NT2/D1 (cell line): ENCODE data around the gene EFCAB14.

Source experiments
- DNase-seq: peaks from one replicate; pipeline ENCODE4 v3.0.0-alpha.2; 2011; ENCODE audit warnings: low read depth, low spot score
- H3K27me3 ChIP-seq: 2 replicates; pipeline ENCODE4 v1.6.0; 2011; ENCODE audit warnings: mild to moderate bottlenecking; ENCODE audit not compliant: insufficient read length, insufficient read depth
- H3K36me3 ChIP-seq: 2 replicates; pipeline ENCODE4 v1.6.1; 2011; ENCODE audit warnings: mild to moderate bottlenecking, low read length, mixed read lengths; ENCODE audit not compliant: insufficient read depth, insufficient read length
- H3K4me1 ChIP-seq: 2 replicates; pipeline ENCODE4 v1.5.1; 2011; ENCODE audit not compliant: insufficient read depth, insufficient read length
- H3K4me3 ChIP-seq: 2 replicates; pipeline ENCODE4 v1.5.1; 2011; ENCODE audit warnings: low read depth; ENCODE audit not compliant: insufficient read length
- H3K9ac ChIP-seq: 2 replicates; pipeline ENCODE4 v1.6.0; 2011; ENCODE audit warnings: low read depth; ENCODE audit not compliant: insufficient read length
- H3K9me3 ChIP-seq: 2 replicates; pipeline ENCODE4 v1.5.1; 2011; ENCODE audit warnings: mild to moderate bottlenecking, low read length; ENCODE audit not compliant: insufficient read depth
- SUZ12 ChIP-seq: IDR thresholded peaks from 2 replicates; pipeline ENCODE4 v1.6.1; 2011; ENCODE audit not compliant: insufficient read length, insufficient read depth; ENCODE audit errors: extremely low read depth
- YY1 ChIP-seq: IDR thresholded peaks from 2 replicates; pipeline ENCODE4 v1.6.1; 2011; ENCODE audit not compliant: insufficient read length, insufficient read depth
- ZNF274 ChIP-seq: IDR thresholded peaks from 2 replicates; pipeline ENCODE4 v1.6.1; 2011; ENCODE audit warnings: mild to moderate bottlenecking, low read depth, low read length

Gene EFCAB14

GRCh38 chr1:46643368-46643775, 75.5 kb downstream of the EFCAB14 start:
- no peak for DNase-seq
- no peak overlapping the region for H3K4me3 ChIP-seq
- TF ChIP-seq SUZ12 = no peak
- no peak for TF ChIP-seq ZNF274
- no peak for TF ChIP-seq YY1
- H3K4me1 ChIP-seq = no peaks in the 10 kb centered on the region
- H3K9ac ChIP-seq = no peak overlapping the region
- H3K27me3 ChIP-seq = no peaks in the 10 kb centered on the region
- peaks cover 8% of the 10 kb centered on the region for H3K9me3 ChIP-seq
- H3K36me3 ChIP-seq = peaks cover 41% of the 10 kb centered on the region

GRCh38 chr1:46642115-46642680, 76.7 kb downstream of the EFCAB14 start:
- no peak for TF ChIP-seq SUZ12
- TF ChIP-seq YY1 = no peak
- TF ChIP-seq ZNF274 = no peak
- Histone ChIP-seq H3K36me3 (peaks cover 43% of the 10 kb centered on the region), H3K27me3 (no peaks in the 10 kb centered on the region), H3K9ac (no peak overlapping the region), H3K4me3 (no peak overlapping the region), H3K4me1 (no peaks in the 10 kb centered on the region), H3K9me3 (0 out of 2 replicates have a peak, but pooled peaks cover under 1% of the 10 kb centered on the region)
- no peak for DNase-seq

DNA sequence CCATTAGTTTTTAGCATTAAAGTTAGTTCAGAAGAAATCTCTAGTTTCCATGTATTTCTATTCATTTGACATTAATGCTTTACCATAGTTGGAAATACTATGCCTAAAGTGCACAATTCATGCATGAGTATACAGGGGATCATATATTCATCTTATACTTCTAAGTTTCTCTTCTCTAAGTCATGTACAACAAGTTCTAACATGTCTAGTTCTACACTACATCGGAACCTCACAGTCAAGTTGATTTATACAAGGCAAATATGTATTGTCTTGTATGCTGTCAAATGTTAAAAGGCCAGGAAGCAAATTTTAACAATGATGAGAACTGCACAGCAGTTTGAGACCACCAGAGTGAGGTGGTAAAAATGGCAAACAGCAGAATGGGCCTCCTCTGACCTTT, 79.4 kb downstream of the EFCAB14 start:
- no peak overlapping the region for H3K9ac ChIP-seq
- H3K36me3 ChIP-seq = peaks cover 57% of the 10 kb centered on the region
- no peaks in the 10 kb centered on the region for H3K9me3 ChIP-seq
- DNase-seq = no peak
- no peaks in the 10 kb centered on the region for H3K4me1 ChIP-seq
- no peaks in the 10 kb centered on the region for H3K27me3 ChIP-seq
- no peak for TF ChIP-seq SUZ12
- TF ChIP-seq ZNF274 = no peak
- TF ChIP-seq YY1 = no peak
- no peak overlapping the region for H3K4me3 ChIP-seq

DNA sequence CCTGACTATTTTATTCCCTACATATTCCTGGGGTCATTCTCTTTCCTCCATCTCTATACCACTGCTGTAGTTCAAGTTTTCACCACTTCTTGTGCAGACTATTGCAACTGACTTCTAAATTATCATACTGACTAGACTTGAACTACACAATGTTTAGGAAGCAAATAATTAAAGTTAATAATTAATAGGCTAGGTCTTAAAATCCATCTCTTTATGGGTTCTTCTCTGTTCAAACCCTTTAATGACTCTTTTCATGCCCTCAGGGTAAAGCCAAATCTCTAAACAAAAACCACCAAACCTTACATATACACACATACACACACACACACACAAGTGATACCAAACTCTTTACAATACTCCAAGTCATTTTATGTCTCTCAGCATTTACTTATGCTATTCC, 80.0 kb downstream of the EFCAB14 start:
- TF ChIP-seq ZNF274 (no peak), YY1 (no peak)
- Histone ChIP-seq H3K4me1 (no peaks in the 10 kb centered on the region), H3K9ac (no peak overlapping the region), H3K9me3 (no peaks in the 10 kb centered on the region), H3K4me3 (no peak overlapping the region), H3K27me3 (no peaks in the 10 kb centered on the region), H3K36me3 (peaks cover 61% of the 10 kb centered on the region)
- DNase-seq = no peak

DNA sequence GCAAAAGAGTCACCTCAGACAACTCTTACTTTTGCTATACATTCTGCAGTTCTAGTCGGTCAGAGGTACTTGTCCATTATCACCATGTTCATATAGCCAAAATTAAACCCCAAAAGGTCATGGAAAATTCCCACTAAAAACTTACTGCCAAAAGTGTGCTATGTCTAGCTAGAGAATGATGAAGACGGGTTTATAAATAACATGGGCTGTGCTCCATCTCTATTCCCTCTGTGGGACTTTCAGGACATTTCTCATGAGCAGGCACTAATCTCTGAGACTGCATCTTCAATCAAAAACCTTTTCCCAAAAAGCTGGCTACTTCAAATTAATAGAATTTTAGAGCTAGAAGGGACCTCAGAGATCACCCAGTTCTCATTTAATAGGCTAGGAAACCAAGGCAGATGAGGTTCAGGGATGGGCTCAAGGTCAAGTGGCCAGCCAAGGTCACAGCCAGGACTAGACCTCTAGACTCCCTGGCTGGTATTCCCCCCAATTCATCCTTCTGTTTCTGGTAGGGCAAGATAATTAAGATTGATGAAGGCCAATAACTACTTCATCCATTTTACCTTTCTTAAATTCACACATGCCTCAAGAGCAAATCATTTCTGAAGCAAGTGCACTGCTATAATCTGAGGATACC, 81.3 kb downstream of the EFCAB14 start:
- Histone ChIP-seq H3K4me1 (no peaks in the 10 kb centered on the region), H3K9ac (no peak overlapping the region), H3K9me3 (no peaks in the 10 kb centered on the region), H3K4me3 (no peak overlapping the region), H3K27me3 (no peaks in the 10 kb centered on the region), H3K36me3 (peaks cover 62% of the 10 kb centered on the region)
- TF ChIP-seq ZNF274 (no peak), YY1 (no peak), SUZ12 (no peak)
- no peak for DNase-seq

- Histone ChIP-seq H3K9ac (no peak overlapping the region), H3K36me3 (peaks cover 77% of the 10 kb centered on the region), H3K9me3 (no peaks in the 10 kb centered on the region), H3K4me3 (no peak overlapping the region), H3K4me1 (no peaks in the 10 kb centered on the region), H3K27me3 (no peaks in the 10 kb centered on the region)
- TF ChIP-seq ZNF274 (no peak), YY1 (no peak), SUZ12 (no peak)
- no peak for DNase-seq
These were observed 83.7 kb downstream of the EFCAB14 start for GRCh38 chr1:46635205-46635604.

DNA sequence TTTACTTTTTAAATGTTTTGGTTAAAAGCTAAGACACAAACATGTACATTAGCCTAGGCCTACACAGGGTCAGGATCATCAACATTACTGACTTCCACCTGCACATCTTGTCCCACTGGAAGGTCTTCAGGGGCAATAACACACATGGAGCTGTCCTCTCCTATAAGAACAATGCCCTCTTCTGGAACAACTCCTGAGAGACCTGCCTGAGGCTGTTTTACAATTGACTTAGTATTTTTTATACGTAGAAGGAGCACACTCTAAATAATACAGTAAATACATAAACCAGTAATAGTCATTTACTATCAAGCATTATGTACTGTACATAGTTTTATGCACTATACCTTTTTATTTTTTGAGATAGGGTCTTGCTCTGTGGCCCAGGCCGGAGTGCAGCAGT, 88.2 kb downstream of the EFCAB14 start:
- no peaks in the 10 kb centered on the region for H3K27me3 ChIP-seq
- H3K36me3 ChIP-seq = peaks cover 58% of the 10 kb centered on the region
- no peak overlapping the region for H3K9ac ChIP-seq
- no peaks in the 10 kb centered on the region for H3K4me1 ChIP-seq
- no peak for DNase-seq
- H3K4me3 ChIP-seq = no peak overlapping the region
- no peaks in the 10 kb centered on the region for H3K9me3 ChIP-seq
- no peak for TF ChIP-seq ZNF274
- TF ChIP-seq YY1 = no peak
- no peak for TF ChIP-seq SUZ12
